Central memory CD8-positive, alpha-beta T cell (primary cell): ENCODE data around the gene ULK3.

Experiments
- ATAC-seq: fragments of 150-1000 bp; cut with Tn5 transposase; replicated peaks from 2 replicates; pipeline ENCODE4 v1.10.0; 2022; ENCODE audit warnings: mild to moderate bottlenecking, moderate FRiP score, moderate number of reproducible peaks; ENCODE audit not compliant: poor library complexity, severe bottlenecking; ENCODE audit errors: extremely low read depth
- DNase-seq, 2 donors: peaks; one replicate each; pipeline ENCODE4 v3.0.0; 2021; ENCODE audit warnings: low spot score in 2 of 2
- H3K27ac Mint-ChIP-seq: one replicate; pipeline ENCODE4 v1.8.0; 2022; ENCODE audit warnings: low read depth, mild to moderate bottlenecking, moderate library complexity, mixed read lengths
- H3K27me3 Mint-ChIP-seq: one replicate; pipeline ENCODE4 v1.8.0; 2022; ENCODE audit warnings: mixed read lengths
- H3K36me3 Mint-ChIP-seq: one replicate; pipeline ENCODE4 v1.8.0; 2022; ENCODE audit warnings: mild to moderate bottlenecking, moderate library complexity, mixed read lengths; ENCODE audit not compliant: insufficient read depth
- H3K4me1 Mint-ChIP-seq: one replicate; pipeline ENCODE4 v1.8.0; 2022; ENCODE audit warnings: mixed read lengths
- H3K4me3 Mint-ChIP-seq: one replicate; pipeline ENCODE4 v1.8.0; 2022; ENCODE audit warnings: mild to moderate bottlenecking, moderate library complexity, mixed read lengths
- H3K9me3 Mint-ChIP-seq: one replicate; pipeline ENCODE4 v1.8.0; 2022; ENCODE audit warnings: mixed read lengths

ULK3 gene

DNA sequence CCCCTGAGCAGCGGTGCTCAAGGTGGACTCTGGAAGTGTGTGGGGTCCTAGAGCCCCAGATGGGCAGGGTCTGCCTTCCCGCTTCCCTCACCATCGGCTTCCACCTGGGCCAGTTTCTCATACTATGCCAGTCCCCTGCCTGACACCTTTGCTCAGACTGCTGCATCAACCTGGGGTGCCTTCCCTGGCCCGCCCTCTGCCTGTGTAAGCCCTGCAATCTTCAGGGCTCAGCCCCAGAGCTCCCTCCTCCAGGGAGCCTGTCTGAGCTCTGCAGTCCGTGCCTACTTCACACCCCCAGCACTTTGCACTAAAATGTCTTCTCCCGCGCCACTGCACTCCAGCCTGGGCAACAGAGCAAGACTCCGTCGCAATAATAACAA is 48.0 kb downstream of the ULK3 start:
- Mint-ChIP-seq H3K4me3 (peak overlapping the region; percentile 64), H3K9me3 (no peaks in the 10 kb centered on the region), H3K27ac (peak overlapping the region; percentile 82), H3K4me1 (peaks cover 73% of the 10 kb centered on the region), H3K27me3 (no peaks in the 10 kb centered on the region), H3K36me3 (peaks cover 27% of the 10 kb centered on the region)
- no peak for DNase-seq
- ATAC-seq: no peak

DNA sequence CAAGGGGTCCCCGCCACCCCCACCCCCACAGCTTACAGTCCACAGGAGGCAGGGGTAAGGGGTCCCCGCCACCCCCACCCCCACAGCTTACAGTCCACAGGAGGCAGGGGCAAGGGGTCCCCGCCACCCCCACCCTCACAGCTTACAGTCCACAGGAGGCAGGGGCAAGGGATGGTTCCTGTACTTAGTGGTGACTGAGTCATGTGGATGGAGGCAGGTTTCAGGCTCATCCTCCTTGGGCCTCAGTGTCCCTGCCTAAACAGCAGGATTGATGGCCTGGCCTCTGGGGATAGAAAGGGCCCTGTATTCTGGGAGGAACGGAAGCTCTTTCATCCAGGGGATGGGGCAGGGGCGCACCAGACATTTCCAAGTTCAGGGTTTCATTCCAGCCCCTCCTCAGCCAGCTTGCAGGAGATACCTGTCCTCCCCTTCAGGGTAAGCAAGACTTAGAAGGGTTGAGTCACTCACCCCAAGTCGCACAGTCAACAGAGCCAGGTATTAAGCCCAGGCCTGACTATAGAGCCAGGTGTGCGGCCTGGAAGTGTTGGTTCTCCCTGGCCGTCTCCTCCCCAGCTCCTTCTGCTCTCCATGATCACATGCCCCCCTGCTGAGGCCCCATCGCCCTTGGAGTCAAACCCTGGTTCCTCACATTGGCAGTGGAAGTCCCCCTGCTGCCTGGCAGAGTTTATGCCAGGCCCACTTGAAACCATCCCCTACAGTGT is 48.5 kb downstream of the ULK3 start:
- no peaks in the 10 kb centered on the region for H3K27me3 Mint-ChIP-seq
- DNase-seq: no peak
- no peaks in the 10 kb centered on the region for H3K9me3 Mint-ChIP-seq
- H3K4me1 Mint-ChIP-seq: peaks cover 73% of the 10 kb centered on the region
- H3K27ac Mint-ChIP-seq: peak overlapping the region; percentile 82
- peaks cover 29% of the 10 kb centered on the region for H3K36me3 Mint-ChIP-seq
- H3K4me3 Mint-ChIP-seq: peak overlapping the region; percentile 64
- no peak for ATAC-seq

DNA sequence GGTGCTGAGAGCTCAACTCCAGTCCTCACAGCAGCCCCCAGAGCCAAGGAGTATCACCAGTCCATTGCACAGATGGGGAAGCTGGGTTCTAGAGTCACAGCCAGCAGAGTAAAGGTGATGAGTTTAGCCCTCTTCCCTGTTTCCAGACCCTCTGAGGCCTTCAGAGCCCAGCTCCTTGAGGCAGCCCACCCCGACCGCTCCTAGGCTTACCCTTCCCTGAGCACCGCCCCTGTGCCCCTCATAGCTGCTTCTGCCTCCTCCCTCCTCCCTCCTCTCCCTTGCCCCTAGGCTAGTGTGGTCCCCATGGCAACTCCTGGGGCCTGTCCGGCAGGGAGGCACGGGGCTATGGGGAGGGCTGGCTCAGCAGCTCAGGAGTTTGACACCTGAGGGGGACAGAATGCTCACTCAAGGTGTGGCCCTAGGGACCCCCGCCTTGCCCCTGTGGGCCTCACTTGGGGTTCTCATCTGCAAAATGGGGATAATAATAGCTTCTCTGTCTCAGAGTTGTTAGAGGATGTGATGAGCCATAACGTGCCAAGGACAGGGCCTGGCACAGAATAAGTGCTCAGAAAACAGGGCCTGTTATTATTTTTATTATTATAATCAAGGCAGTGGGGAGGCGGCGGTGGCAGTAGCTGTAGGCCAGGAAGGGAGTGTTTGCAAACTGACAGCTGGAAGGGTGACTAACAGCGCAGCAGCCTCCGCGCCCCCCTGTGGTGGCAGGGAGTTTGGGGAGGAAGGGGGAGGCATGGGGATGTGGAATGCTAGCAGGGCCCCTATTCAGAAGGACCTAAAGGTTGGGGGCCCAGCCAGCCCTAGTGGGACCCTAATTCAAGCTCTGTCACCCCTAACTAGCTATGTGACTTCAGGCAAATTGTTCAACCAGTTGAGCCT is 49.6 kb downstream of the ULK3 start:
- Mint-ChIP-seq H3K27me3 (no peaks in the 10 kb centered on the region), H3K9me3 (no peaks in the 10 kb centered on the region), H3K36me3 (peaks cover 31% of the 10 kb centered on the region), H3K27ac (peak overlapping the region; percentile 35), H3K4me3 (peak overlapping the region; percentile 79), H3K4me1 (peaks cover 77% of the 10 kb centered on the region)
- ATAC-seq (peak; percentile 50), DNase-seq (peak; percentile 65 to 70)

DNA sequence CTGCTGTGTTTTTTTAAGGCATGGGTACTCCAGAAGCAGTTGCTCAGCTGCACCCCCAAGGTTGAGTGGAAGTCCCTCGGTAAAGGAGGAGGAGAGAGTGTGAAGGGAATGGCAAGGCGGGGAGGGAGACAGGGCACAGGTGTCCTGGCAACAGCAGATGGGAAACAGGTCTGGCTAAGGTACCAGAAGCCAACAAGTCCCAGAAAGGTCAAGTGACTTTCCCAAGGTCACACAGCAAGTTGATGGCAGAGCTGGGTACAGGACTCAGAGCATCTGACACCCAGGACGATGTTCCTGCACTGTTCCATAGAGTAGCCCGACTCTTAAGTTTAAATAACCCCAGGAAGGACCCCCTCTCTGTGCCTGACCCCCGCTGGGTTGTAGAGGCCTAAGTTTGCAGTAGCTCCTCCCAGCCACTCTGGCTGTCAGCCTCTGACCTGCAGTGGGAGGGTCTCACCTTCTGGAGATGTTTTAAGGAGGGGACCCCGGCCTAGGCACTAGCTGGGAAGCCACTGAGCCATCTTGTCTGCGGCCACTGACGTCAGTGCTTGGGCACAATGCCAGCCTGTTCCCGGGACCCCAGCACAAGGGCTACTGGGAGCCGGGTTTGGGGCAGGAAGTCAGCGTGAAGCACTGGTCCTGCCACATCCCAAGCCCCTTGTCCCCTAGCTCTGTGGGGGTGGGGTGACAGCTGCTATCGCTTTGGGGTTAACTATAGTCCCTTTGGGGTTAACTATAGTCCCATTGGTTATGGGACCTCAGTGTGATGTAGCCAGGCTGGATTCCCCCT is 50.5 kb downstream of the ULK3 start:
- peaks cover 77% of the 10 kb centered on the region for H3K4me1 Mint-ChIP-seq
- DNase-seq: no peak
- H3K27ac Mint-ChIP-seq: peak overlapping the region; percentile 93
- H3K4me3 Mint-ChIP-seq: peak overlapping the region; percentile 79
- H3K36me3 Mint-ChIP-seq: peaks cover 34% of the 10 kb centered on the region
- H3K9me3 Mint-ChIP-seq: no peaks in the 10 kb centered on the region
- ATAC-seq: no peak
- H3K27me3 Mint-ChIP-seq: no peaks in the 10 kb centered on the region

DNA sequence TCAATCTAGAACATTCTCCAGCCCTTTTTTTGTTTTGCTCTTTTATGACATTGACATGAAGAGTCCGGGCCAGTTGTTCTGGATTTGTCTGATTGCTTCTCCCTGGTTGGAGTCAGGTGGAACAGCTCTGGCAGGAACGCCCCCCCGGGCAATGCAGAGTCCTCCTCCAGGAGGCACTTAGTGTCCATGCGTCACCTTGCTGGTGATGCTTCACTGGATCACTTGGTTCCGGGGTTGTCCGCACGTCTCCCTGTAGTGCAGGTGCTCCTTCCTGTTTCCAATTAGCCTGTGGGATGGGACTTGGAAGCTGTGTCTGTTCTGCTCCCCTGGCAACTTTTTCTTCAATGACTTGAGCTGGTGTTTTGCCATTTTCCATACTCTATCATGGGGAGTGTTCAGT is 51.3 kb downstream of the ULK3 start:
- ATAC-seq (no peak), DNase-seq (no peak)
- H3K27me3 Mint-ChIP-seq: no peaks in the 10 kb centered on the region
- peak overlapping the region; percentile 79 for H3K4me3 Mint-ChIP-seq
- H3K36me3 Mint-ChIP-seq: peaks cover 34% of the 10 kb centered on the region
- no peaks in the 10 kb centered on the region for H3K9me3 Mint-ChIP-seq
- peak overlapping the region; percentile 93 for H3K27ac Mint-ChIP-seq
- H3K4me1 Mint-ChIP-seq: peaks cover 79% of the 10 kb centered on the region

DNA sequence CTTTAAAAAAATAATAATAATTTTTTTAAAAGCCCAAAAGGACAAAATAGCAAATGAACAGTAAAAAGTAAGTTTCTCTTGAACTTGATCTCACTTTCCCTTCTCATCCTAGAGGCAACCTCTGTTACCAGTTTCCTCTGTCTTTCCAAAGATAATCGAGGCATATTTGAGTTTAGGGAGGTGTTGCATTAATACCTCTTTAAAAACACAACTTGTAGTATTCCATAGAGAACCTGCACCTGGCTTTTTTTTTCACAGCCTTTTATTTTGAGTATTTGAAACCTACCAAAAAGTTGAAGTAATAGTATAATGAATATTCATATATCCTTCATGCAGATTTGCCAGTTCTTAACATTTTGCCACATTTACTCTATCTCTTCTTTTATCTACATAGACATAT is 51.9 kb downstream of the ULK3 start:
- Mint-ChIP-seq H3K4me3 (peak overlapping the region; percentile 79), H3K9me3 (no peaks in the 10 kb centered on the region), H3K36me3 (peaks cover 36% of the 10 kb centered on the region), H3K4me1 (peaks cover 78% of the 10 kb centered on the region), H3K27ac (peak overlapping the region; percentile 93), H3K27me3 (no peaks in the 10 kb centered on the region)
- no peak for DNase-seq
- ATAC-seq: no peak

DNA sequence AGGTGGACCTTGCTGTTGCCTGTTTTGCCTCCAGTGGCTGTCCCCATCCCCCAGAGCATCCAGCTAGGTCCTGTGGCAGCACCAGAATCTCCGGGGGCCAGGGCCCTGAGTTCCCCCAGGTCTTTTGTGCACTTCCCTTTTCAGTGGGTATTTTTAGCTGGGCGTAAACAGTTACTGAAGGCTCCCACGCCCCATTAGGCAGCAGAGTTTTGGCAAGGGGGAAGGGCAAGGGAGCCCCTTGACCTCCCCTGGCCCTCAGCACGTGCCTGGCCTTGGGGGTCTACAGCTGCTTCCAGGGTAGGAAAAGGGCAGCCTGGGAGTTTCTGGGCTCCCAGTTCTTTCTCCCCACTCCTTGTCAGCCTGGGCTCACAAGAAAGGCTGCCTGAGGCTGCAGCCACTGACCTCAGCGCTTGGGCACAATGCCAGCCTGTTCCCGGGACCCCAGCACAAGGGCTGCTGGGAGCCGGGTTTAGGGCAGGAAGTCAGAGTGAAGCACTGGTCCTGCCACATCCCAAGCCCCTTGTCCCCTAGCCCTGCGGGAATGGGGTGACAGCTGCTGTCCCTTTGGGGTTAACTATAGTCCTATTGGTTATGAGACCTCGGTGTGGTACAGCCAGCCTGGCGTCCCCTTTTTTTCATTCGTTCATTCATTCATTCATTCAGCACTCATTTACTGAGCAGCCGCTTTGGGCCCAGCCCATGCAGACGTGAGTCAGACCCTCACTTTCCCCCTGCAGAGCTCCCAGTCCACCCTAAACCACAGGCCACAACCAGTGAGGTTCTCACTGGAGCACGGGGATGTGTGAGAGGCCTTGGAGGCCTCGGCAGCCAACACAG is 52.7 kb downstream of the ULK3 start:
- ATAC-seq: no peak
- H3K4me1 Mint-ChIP-seq: peaks cover 79% of the 10 kb centered on the region
- no peak for DNase-seq
- peak overlapping the region; percentile 93 for H3K27ac Mint-ChIP-seq
- no peaks in the 10 kb centered on the region for H3K9me3 Mint-ChIP-seq
- H3K4me3 Mint-ChIP-seq: peak overlapping the region; percentile 79
- H3K27me3 Mint-ChIP-seq: no peaks in the 10 kb centered on the region
- H3K36me3 Mint-ChIP-seq: peaks cover 41% of the 10 kb centered on the region

DNA sequence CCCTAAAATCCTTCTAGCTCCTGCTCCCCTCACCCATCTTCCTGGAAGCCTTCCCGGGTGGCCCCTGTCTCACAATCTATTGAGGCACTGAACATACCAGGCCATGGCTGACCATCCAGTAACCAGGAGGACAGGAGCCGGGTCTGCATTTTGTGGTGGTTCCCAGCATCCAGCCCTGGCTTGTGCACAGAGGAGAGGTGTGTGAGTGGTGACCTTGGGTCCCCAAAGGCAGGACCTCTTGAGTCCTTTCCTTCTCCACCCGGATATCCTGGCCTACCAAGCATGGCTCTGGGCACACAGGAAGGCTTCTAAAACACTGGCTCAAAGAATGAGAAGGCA is 53.2 kb downstream of the ULK3 start:
- DNase-seq (no peak), ATAC-seq (no peak)
- Mint-ChIP-seq H3K4me3 (peak overlapping the region; percentile 79), H3K9me3 (no peaks in the 10 kb centered on the region), H3K36me3 (peaks cover 44% of the 10 kb centered on the region), H3K27me3 (no peaks in the 10 kb centered on the region), H3K4me1 (peaks cover 79% of the 10 kb centered on the region), H3K27ac (peak overlapping the region; percentile 93)

DNA sequence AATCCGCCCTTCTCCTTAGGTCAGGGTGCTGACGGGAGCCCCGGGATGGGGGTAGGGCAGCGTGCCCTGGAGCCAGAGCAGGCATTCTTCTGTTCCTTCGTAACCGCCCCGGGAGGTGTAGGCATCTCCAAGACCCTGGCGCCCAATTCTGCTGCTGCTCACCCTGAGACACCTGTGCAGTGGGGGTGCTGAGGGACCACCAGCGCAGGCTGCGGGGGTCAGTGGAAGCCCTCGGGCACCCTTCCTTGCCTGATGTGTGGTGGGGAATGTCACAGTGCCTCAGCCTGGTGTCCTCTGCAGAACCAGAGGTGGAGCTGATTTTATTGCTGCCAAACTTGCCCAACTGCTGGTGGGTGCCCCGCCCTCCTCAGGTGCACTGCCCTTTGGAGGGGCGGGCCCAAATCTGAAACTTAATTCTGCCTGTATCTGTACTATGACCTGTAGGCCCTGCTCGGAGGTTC is 53.8 kb downstream of the ULK3 start:
- Mint-ChIP-seq H3K4me1 (peaks cover 82% of the 10 kb centered on the region), H3K27me3 (no peaks in the 10 kb centered on the region), H3K36me3 (peaks cover 44% of the 10 kb centered on the region), H3K4me3 (peak overlapping the region; percentile 79), H3K9me3 (no peaks in the 10 kb centered on the region), H3K27ac (peak overlapping the region; percentile 93)
- DNase-seq (no peak), ATAC-seq (no peak)

DNA sequence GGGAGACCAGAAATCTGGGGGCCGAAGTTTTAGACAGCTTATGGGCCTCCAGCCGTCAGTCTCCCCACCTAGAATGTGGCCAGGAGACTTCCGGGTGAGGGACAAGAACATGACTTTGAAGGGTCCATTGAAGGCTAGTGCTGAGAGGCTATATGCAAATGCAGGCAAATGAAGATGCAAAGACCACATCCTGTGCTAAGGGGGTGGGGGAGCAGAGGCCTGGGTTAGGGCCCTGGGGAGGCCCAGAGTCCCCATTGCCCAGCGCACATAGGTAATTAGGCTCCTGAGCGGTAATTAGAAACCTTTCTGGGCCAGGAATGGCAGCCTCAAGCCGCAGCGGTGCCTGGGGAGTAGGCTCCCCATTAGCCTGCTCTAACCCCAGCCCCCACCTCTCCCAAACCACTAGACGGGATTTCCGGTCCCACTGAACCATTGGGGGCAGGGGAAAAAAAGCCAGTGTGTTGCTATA is 54.2 kb downstream of the ULK3 start:
- no peaks in the 10 kb centered on the region for H3K27me3 Mint-ChIP-seq
- peak; percentile 23 for ATAC-seq
- H3K27ac Mint-ChIP-seq: peak overlapping the region; percentile 93
- H3K4me3 Mint-ChIP-seq: peak overlapping the region; percentile 79
- no peaks in the 10 kb centered on the region for H3K9me3 Mint-ChIP-seq
- DNase-seq: peak; percentile 28 to 55
- peaks cover 44% of the 10 kb centered on the region for H3K36me3 Mint-ChIP-seq
- H3K4me1 Mint-ChIP-seq: peaks cover 83% of the 10 kb centered on the region

DNA sequence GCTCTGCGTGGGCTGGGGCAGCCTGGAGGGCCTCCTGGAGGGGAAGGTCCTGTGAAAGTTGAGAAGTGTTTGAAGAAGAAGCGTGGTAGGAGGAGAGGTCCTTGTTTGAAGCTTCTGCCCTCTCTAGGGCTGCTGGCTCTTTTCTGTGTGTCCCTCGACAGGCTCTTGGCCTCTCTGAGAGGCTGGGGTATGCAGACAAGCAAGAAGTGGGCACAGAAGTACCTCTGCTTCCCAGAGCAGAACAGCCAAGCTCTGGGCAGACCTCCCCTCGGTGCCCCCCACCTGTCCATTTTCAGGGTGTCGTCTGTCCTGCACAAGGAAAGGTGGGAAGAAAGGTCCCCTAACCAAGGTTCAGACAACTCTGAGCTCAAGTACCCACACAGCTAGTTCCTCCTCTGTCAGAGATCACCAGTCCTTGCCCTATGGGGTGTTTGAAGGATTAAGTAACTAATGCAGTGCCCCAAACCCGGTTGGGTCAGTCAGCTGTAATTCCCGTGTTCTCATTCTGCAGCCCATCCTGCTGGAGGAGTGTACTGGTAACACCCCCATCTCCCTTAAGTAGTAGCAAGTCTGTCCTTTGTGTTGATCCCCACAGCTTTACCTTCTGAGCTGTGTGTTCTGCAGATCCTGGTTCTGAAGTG is 54.8 kb downstream of the ULK3 start:
- DNase-seq (no peak), ATAC-seq (no peak)
- Mint-ChIP-seq H3K4me3 (peak overlapping the region; percentile 79), H3K27me3 (no peaks in the 10 kb centered on the region), H3K4me1 (peaks cover 89% of the 10 kb centered on the region), H3K27ac (peak overlapping the region; percentile 93), H3K36me3 (peaks cover 47% of the 10 kb centered on the region), H3K9me3 (no peaks in the 10 kb centered on the region)
